ENCODE results near the gene LRP1B.
"Not testable (repeated sequence)": the region's sequence is repeated elsewhere in the genome, so short reads cannot be mapped to it uniquely, and the experiment has no call there.

LRP1B gene

GRCh38 chr2:141001750-141002149, 1129.1 kb downstream of the LRP1B start:
- TF ChIP-seq JUND (IDR thresholded peaks at IDR 0.05; ENCODE audit: low read depth): no peak
- no peak for DNase-seq (ENCODE audit: low read depth in 1 of 2, low spot score in 1 of 2)
- in situ Hi-C loops (cut with HindIII; ENCODE audit: low pct_unique_long_range_greater_than_20kb, low sequenced_read_pairs): no loop called here

GRCh38 chr2:140998577-140998976, 1132.2 kb downstream of the LRP1B start:
- TF ChIP-seq JUND (IDR thresholded peaks at IDR 0.05; ENCODE audit: low read depth): no peak
- no peak for DNase-seq (ENCODE audit: low read depth in 1 of 2, low spot score in 1 of 2)
- in situ Hi-C loops (cut with HindIII; ENCODE audit: low pct_unique_long_range_greater_than_20kb, low sequenced_read_pairs): no loop called here

GRCh38 chr2:140998017-140998416, 1132.8 kb downstream of the LRP1B start:
- no peak for TF ChIP-seq JUND (IDR thresholded peaks at IDR 0.05; ENCODE audit: low read depth)
- no peak for DNase-seq (ENCODE audit: low read depth in 1 of 2, low spot score in 1 of 2)
- in situ Hi-C loops (cut with HindIII; ENCODE audit: low pct_unique_long_range_greater_than_20kb, low sequenced_read_pairs): no loop called here

GRCh38 chr2:140994856-140995255, 1136.0 kb downstream of the LRP1B start:
- no peak for DNase-seq (ENCODE audit: low read depth in 1 of 2, low spot score in 1 of 2)
- TF ChIP-seq JUND (IDR thresholded peaks at IDR 0.05; ENCODE audit: low read depth): no peak
- in situ Hi-C loops (cut with HindIII; ENCODE audit: low pct_unique_long_range_greater_than_20kb, low sequenced_read_pairs): no loop called here

- DNase-seq (ENCODE audit: low read depth in 1 of 2, low spot score in 1 of 2): no peak
- no peak for TF ChIP-seq JUND (IDR thresholded peaks at IDR 0.05; ENCODE audit: low read depth)
- in situ Hi-C loops (cut with HindIII; ENCODE audit: low pct_unique_long_range_greater_than_20kb, low sequenced_read_pairs): no loop called here
These were observed 1140.4 kb downstream of the LRP1B start for GRCh38 chr2:140990416-140990815.

- no peak for TF ChIP-seq JUND (IDR thresholded peaks at IDR 0.05; ENCODE audit: low read depth)
- in situ Hi-C loops (cut with HindIII; ENCODE audit: low pct_unique_long_range_greater_than_20kb, low sequenced_read_pairs): no loop called here
- DNase-seq (ENCODE audit: low read depth in 1 of 2, low spot score in 1 of 2): no peak
These were observed 1142.2 kb downstream of the LRP1B start for GRCh38 chr2:140988597-140988996.

- DNase-seq (ENCODE audit: low read depth in 1 of 2, low spot score in 1 of 2): no peak
- TF ChIP-seq JUND (IDR thresholded peaks at IDR 0.05; ENCODE audit: low read depth): no peak
- in situ Hi-C loops (cut with HindIII; ENCODE audit: low pct_unique_long_range_greater_than_20kb, low sequenced_read_pairs): no loop called here
These were observed 1144.4 kb downstream of the LRP1B start for GRCh38 chr2:140986456-140986855.

- in situ Hi-C loops (cut with HindIII; ENCODE audit: low pct_unique_long_range_greater_than_20kb, low sequenced_read_pairs): no loop called here
- DNase-seq (ENCODE audit: low read depth in 1 of 2, low spot score in 1 of 2): no peak
- no peak for TF ChIP-seq JUND (IDR thresholded peaks at IDR 0.05; ENCODE audit: low read depth)
These were observed 1155.6 kb downstream of the LRP1B start for GRCh38 chr2:140975237-140975636.

GRCh38 chr2:140972724-140973123, 1158.1 kb downstream of the LRP1B start:
- DNase-seq (ENCODE audit: low read depth in 1 of 2, low spot score in 1 of 2): no peak
- in situ Hi-C loops (cut with HindIII; ENCODE audit: low pct_unique_long_range_greater_than_20kb, low sequenced_read_pairs): no loop called here
- TF ChIP-seq JUND (IDR thresholded peaks at IDR 0.05; ENCODE audit: low read depth): no peak

- DNase-seq (ENCODE audit: low read depth in 1 of 2, low spot score in 1 of 2): peak in 1 of 2 experiments; percentile 45
- in situ Hi-C loops (cut with HindIII; ENCODE audit: low pct_unique_long_range_greater_than_20kb, low sequenced_read_pairs): not testable (repeated sequence)
These were observed 1166.5 kb downstream of the LRP1B start for GRCh38 chr2:140964324-140964723.

- DNase-seq (ENCODE audit: low read depth in 1 of 2, low spot score in 1 of 2): no peak
- TF ChIP-seq JUND (IDR thresholded peaks at IDR 0.05; ENCODE audit: low read depth): no peak
- in situ Hi-C loops (cut with HindIII; ENCODE audit: low pct_unique_long_range_greater_than_20kb, low sequenced_read_pairs): no loop called here
These were observed 1180.9 kb downstream of the LRP1B start for GRCh38 chr2:140949932-140950331.

GRCh38 chr2:140947236-140947635, 1183.6 kb downstream of the LRP1B start:
- DNase-seq (ENCODE audit: low read depth in 1 of 2, low spot score in 1 of 2): no peak
- in situ Hi-C loops (cut with HindIII; ENCODE audit: low pct_unique_long_range_greater_than_20kb, low sequenced_read_pairs): no loop called here
- no peak for TF ChIP-seq JUND (IDR thresholded peaks at IDR 0.05; ENCODE audit: low read depth)

GRCh38 chr2:140943867-140944266, 1186.9 kb downstream of the LRP1B start:
- in situ Hi-C loops (cut with HindIII; ENCODE audit: low pct_unique_long_range_greater_than_20kb, low sequenced_read_pairs): no loop called here
- TF ChIP-seq JUND (IDR thresholded peaks at IDR 0.05; ENCODE audit: low read depth): no peak

GRCh38 chr2:140942284-140942683, 1188.5 kb downstream of the LRP1B start:
- in situ Hi-C loops (cut with HindIII; ENCODE audit: low pct_unique_long_range_greater_than_20kb, low sequenced_read_pairs): no loop called here
- DNase-seq (ENCODE audit: low read depth in 1 of 2, low spot score in 1 of 2): no peak
- no peak for TF ChIP-seq JUND (IDR thresholded peaks at IDR 0.05; ENCODE audit: low read depth)

More at GRCh38 chr2:140943867-140944266, 1186.9 kb downstream of the LRP1B start:
- DNase-seq (ENCODE audit: low read depth in 1 of 2, low spot score in 1 of 2): no peak

Measured in T47D (cell line).